K562 (cell line): ENCODE measurements around the gene YPEL1. TPM values are rescaled to one million over a fixed set of nuclear protein-coding genes. Genes with fewer than 3 reads are reported as not detected.

Experiments used
- ASH1L ChIP-seq: fragments of 450-650 bp; IDR thresholded peaks from 2 replicates; pipeline ENCODE4 v1.6.1; 2018; ENCODE audit warnings: borderline replicate concordance, mild to moderate bottlenecking, low read depth; ENCODE audit not compliant: partially characterized antibody
- CHD4 ChIP-seq: fragments of 200-600 bp; sonication (generic); IDR thresholded peaks from 3 replicates; pipeline ENCODE4 v1.6.1; 2012; ENCODE audit warnings: low read depth, mild to moderate bottlenecking, mixed read lengths, low read length, inconsistent platforms; ENCODE audit not compliant: insufficient read depth, insufficient replicate concordance, poor library complexity, severe bottlenecking
- PCBP2 ChIP-seq: fragments of 200-400 bp; formaldehyde crosslinking; IDR thresholded peaks from 2 replicates; pipeline ENCODE4 v1.6.1; 2018; ENCODE audit warnings: low read length, low read depth, mild to moderate bottlenecking, moderate library complexity; ENCODE audit not compliant: poor library complexity, severe bottlenecking
- POLR2AphosphoS2 ChIP-seq: IDR thresholded peaks from 2 replicates; pipeline ENCODE4 v1.6.1; 2012; ENCODE audit warnings: low read length, improper control_type of control experiment
- TEAD2 ChIP-seq: fragments of 450-650 bp; IDR thresholded peaks from 2 replicates; pipeline ENCODE4 v1.6.1; 2016; ENCODE audit warnings: missing genetic modification characterization, control low read depth, missing compliant biosample characterization
- TSC22D4 ChIP-seq: fragments of 450-650 bp; IDR thresholded peaks from 2 replicates; pipeline ENCODE4 v1.6.1; 2016; ENCODE audit warnings: missing genetic modification characterization, missing biosample characterization, control low read depth
- polyA plus RNA-seq, 8 experiments: library from polyadenylated mRNA; depleted of rRNA in 4 of 8; stranded (reverse) in 5 of 8; unstranded in 3 of 8; fragments of >200 nt; fragmentation: Nextera tagmentation in 2 of 8; fragmentation: Illumina TruSeq in 1 of 8; extraction: Ambion mirVana in 2 of 8; extraction: Trizol in 1 of 8; gene quantifications; 2 replicates each; pipeline versions ENCODE4 v1.2.1 to v1.2.3, GENCODE V29; 2011 to 2014; ENCODE audit warnings: inconsistent platforms in 1 of 8, missing spikeins in 1 of 8
- total RNA-seq, 7 experiments: library from RNA; depleted of rRNA in 6 of 7; stranded (reverse); fragments of >200 nt in 6 of 7; fragmentation: Illumina TruSeq in 2 of 7; extraction: Trizol in 2 of 7; gene quantifications; 2 replicates each; pipeline versions ENCODE4 v1.2.1 to v1.2.3, GENCODE V29; 2011 to 2021; ENCODE audit warnings: low replicate concordance in 1 of 7
- TF ChIP-seq, protein P1 (sequence below): sonication (generic); formaldehyde crosslinking; IDR thresholded peaks from 2 replicates; pipeline ENCODE4 v1.8.1; 2023; ENCODE audit warnings: mild to moderate bottlenecking, missing genetic modification reagents, moderate library complexity
- TF ChIP-seq, protein P2 (sequence below), 2 experiments: fragments of 450-650 bp in 1 of 2; sonication (generic) in 1 of 2; formaldehyde crosslinking; conservative IDR thresholded peaks; 2 replicates each; pipeline versions ENCODE4 v1.4.0 to v1.8.1; 2020 to 2022; ENCODE audit warnings: mild to moderate bottlenecking in 1 of 2, missing genetic modification reagents in 1 of 2
- TF ChIP-seq, protein P3 (sequence below): fragments of 250-450 bp; sonication (Bioruptor Pico); IDR thresholded peaks from 2 replicates; pipeline ENCODE4 v1.5.1; 2021; ENCODE audit warnings: mild to moderate bottlenecking

Gene YPEL1
- total and polyA plus RNA-seq, 9 of the 15 experiments (the other 6 are each of a cell fraction or from before 2014, with no cell fraction given), result 0.07 to 2.2 (median 0.46) TPM

DNA sequence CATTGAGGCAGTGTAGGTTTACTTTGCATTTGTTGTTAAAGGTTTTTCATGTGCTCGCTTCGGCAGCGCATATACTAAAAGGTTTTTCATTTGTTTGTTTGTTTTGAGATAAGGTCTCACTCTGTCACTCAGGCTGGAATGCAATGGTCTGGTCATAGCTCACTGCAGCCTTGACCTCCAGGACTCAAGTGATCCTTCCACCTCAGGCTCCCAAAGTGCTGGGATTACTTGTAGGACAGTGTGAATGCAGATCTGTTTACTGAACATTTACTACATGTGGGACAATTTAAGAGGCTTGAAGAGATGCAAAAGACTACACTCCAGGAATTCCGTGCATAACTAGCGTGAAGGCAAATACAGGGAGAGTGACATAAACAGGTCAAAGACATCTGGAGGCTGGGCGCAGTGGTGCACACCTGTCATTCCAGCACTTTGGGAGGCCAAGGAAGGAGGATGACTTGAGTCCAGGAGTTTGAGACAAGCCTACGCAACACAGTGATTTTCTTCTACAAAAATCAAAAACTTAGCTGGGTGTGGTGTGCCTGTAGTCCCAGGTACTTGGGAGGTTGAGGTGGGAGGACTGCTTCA is 34.1 kb downstream of the YPEL1 start (continued):
- no peak for TF ChIP-seq ASH1L
- TF ChIP-seq, protein P1, sequence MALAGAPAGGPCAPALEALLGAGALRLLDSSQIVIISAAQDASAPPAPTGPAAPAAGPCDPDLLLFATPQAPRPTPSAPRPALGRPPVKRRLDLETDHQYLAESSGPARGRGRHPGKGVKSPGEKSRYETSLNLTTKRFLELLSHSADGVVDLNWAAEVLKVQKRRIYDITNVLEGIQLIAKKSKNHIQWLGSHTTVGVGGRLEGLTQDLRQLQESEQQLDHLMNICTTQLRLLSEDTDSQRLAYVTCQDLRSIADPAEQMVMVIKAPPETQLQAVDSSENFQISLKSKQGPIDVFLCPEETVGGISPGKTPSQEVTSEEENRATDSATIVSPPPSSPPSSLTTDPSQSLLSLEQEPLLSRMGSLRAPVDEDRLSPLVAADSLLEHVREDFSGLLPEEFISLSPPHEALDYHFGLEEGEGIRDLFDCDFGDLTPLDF (CRISPR knock-in tag), result 0 out of 2 replicates have a peak, but pooled peaks have one; percentile 14
- TF ChIP-seq TSC22D4 (tag), result peak; percentile 88; the same call in 1 of the 2 replicates
- TF ChIP-seq, protein P2, sequence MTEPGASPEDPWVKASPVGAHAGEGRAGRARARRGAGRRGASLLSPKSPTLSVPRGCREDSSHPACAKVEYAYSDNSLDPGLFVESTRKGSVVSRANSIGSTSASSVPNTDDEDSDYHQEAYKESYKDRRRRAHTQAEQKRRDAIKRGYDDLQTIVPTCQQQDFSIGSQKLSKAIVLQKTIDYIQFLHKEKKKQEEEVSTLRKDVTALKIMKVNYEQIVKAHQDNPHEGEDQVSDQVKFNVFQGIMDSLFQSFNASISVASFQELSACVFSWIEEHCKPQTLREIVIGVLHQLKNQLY (CRISPR knock-in tag; conservative IDR thresholded peaks at IDR 0.05), result peak in 1 of 2 experiments; percentile 89; a peak in 1 of 4 replicates
- TF ChIP-seq PCBP2, result no peak
- TF ChIP-seq CHD4, result peak; percentile 64
- TF ChIP-seq, protein P3, sequence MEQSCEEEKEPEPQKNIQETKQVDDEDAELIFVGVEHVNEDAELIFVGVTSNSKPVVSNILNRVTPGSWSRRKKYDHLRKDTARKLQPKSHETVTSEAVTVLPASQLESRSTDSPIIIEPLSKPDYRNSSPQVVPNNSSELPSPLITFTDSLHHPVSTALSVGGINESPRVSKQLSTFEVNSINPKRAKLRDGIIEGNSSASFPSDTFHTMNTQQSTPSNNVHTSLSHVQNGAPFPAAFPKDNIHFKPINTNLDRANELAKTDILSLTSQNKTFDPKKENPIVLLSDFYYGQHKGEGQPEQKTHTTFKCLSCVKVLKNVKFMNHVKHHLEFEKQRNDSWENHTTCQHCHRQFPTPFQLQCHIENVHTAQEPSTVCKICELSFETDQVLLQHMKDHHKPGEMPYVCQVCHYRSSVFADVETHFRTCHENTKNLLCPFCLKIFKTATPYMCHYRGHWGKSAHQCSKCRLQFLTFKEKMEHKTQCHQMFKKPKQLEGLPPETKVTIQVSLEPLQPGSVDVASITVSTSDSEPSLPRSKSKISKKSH (CRISPR knock-in tag), result 0 out of 2 replicates have a peak, but pooled peaks have one; percentile 64
- peak; percentile 93 for TF ChIP-seq POLR2AphosphoS2
- TF ChIP-seq TEAD2 (tag), result peak; percentile 46; the same call in 1 of the 2 replicates
- TF ChIP-seq, all 486 proteins: peak for 16
